ENCODE data around the gene RNF26.

RNF26 gene

DNA sequence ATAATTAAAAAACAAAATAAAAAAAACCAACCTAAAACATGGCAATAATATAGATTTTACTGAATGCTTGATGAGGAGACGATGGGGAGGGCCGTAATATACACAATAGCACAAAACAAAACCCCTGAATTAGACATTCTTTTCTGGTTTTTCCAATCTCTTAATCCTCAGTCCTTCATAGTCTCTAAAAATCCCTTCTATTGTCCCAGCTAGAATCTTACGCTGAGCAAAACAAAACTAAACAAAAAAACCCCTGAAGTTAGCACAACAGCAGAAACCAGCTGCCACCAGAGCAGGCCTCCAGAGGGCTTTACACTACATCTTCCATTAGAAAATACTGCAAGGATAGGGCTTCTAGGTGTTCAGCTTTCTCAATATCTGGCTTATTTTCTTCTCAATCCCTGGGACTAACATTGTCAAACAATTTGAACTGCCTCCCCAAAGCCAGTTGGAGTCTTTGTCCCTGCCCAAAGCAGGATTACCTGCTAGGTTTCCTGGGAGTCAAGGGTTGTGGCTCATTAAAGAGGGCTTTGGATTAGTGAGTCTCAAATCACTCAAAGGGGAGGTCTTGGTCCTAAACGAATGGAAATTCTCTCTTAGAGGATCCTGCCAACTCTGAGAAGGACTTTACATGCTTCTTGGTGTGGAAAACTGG is 2.1 kb upstream of the RNF26 start:
- no peak overlapping the region for H3K4me2 ChIP-seq (ENCODE audit: low read length)
- no peak overlapping the region for H3K27ac ChIP-seq (ENCODE audit: low read length)
- no peak for TF ChIP-seq EZH2phosphoT487 (IDR thresholded peaks at IDR 0.05; ENCODE audit: low read depth)
- TF ChIP-seq, protein P1, sequence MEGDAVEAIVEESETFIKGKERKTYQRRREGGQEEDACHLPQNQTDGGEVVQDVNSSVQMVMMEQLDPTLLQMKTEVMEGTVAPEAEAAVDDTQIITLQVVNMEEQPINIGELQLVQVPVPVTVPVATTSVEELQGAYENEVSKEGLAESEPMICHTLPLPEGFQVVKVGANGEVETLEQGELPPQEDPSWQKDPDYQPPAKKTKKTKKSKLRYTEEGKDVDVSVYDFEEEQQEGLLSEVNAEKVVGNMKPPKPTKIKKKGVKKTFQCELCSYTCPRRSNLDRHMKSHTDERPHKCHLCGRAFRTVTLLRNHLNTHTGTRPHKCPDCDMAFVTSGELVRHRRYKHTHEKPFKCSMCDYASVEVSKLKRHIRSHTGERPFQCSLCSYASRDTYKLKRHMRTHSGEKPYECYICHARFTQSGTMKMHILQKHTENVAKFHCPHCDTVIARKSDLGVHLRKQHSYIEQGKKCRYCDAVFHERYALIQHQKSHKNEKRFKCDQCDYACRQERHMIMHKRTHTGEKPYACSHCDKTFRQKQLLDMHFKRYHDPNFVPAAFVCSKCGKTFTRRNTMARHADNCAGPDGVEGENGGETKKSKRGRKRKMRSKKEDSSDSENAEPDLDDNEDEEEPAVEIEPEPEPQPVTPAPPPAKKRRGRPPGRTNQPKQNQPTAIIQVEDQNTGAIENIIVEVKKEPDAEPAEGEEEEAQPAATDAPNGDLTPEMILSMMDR (IDR thresholded peaks at IDR 0.05; ENCODE audit: low read depth, low read length) = no peak
- H2AFZ ChIP-seq (ENCODE audit: low read depth, low read length) = peak overlapping the region; percentile 36; the same call in 1 of the 2 replicates
- H3K9ac ChIP-seq (ENCODE audit: low read length) = no peak overlapping the region
- no peaks in the 10 kb centered on the region; the same call in 1 of the 2 replicates for H4K20me1 ChIP-seq (ENCODE audit: insufficient read depth, low read length)
- peaks cover 12% of the 10 kb centered on the region for H3K4me1 ChIP-seq (ENCODE audit: low read length)
- peaks cover 28% of the 10 kb centered on the region for H3K79me2 ChIP-seq (ENCODE audit: low read length)
- H3K4me3 ChIP-seq (ENCODE audit: low read length) = no peak overlapping the region
- peaks cover 9% of the 10 kb centered on the region for H3K27me3 ChIP-seq (ENCODE audit: low read depth, low read length)
- peaks cover 9% of the 10 kb centered on the region for H3K36me3 ChIP-seq (replicated peaks; ENCODE audit: low read depth, low read length)
- H3K9me3 ChIP-seq (ENCODE audit: insufficient read depth, low read length) = no peaks in the 10 kb centered on the region

DNA sequence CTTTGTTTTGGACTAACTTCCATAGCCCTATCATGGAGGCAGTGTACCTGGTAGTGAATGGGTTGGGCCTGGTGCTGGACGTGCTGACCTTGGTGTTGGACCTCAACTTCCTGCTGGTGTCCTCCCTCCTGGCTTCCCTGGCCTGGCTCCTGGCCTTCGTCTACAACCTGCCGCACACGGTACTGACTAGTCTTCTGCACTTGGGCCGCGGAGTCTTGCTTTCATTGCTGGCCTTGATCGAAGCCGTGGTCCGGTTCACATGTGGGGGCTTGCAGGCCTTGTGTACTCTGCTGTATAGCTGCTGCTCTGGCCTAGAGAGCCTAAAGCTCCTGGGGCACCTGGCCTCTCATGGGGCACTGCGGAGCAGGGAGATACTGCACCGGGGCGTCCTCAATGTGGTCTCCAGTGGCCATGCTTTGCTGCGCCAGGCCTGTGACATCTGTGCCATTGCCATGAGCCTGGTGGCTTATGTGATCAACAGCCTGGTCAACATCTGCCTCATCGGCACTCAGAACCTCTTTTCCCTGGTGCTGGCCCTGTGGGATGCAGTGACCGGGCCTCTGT is 846 bp downstream of the RNF26 start:
- H3K9ac ChIP-seq (ENCODE audit: low read length) = peak overlapping the region; percentile 85
- peak overlapping the region; percentile 89 for H3K4me3 ChIP-seq (ENCODE audit: low read length)
- peaks cover 9% of the 10 kb centered on the region for H3K36me3 ChIP-seq (replicated peaks; ENCODE audit: low read depth, low read length)
- peak overlapping the region; percentile 99 for H3K4me2 ChIP-seq (ENCODE audit: low read length)
- no peaks in the 10 kb centered on the region for H3K9me3 ChIP-seq (ENCODE audit: insufficient read depth, low read length)
- H3K4me1 ChIP-seq (ENCODE audit: low read length) = peaks cover 18% of the 10 kb centered on the region
- peak overlapping the region; percentile 58 for H3K27ac ChIP-seq (ENCODE audit: low read length)
- no peaks in the 10 kb centered on the region; the same call in 1 of the 2 replicates for H4K20me1 ChIP-seq (ENCODE audit: insufficient read depth, low read length)
- peaks cover 28% of the 10 kb centered on the region for H3K79me2 ChIP-seq (ENCODE audit: low read length)
- H2AFZ ChIP-seq (ENCODE audit: low read depth, low read length) = no peak overlapping the region
- TF ChIP-seq, protein P1 (IDR thresholded peaks at IDR 0.05; ENCODE audit: low read depth, low read length) = no peak
- TF ChIP-seq EZH2phosphoT487 (IDR thresholded peaks at IDR 0.05; ENCODE audit: low read depth) = no peak
- no peaks in the 10 kb centered on the region for H3K27me3 ChIP-seq (ENCODE audit: low read depth, low read length)

DNA sequence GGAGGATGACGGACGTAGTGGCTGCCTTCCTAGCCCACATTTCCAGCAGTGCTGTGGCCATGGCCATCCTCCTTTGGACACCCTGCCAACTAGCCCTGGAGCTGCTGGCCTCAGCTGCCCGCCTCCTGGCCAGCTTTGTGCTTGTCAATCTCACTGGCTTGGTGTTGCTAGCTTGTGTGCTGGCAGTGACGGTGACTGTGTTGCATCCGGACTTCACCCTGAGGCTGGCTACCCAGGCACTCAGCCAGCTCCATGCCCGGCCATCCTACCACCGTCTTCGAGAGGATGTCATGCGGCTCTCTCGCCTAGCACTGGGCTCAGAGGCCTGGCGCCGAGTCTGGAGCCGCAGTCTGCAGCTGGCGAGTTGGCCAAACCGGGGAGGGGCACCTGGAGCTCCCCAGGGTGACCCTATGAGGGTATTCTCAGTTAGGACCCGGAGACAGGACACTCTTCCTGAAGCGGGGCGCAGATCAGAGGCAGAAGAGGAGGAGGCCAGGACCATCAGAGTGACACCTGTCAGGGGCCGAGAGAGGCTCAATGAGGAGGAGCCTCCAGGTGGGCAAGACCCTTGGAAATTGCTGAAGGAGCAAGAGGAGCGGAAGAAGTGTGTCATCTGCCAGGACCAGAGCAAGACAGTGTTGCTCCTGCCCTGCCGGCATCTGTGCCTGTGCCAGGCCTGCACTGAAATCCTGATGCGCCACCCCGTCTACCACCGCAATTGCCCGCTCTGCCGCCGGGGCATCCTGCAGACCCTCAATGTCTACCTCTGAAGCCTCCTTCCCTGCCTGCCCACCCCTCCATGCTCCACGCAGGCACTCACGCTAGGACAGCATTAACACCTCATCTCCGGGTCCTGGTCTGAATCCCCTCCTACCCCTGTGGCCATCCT is 1.6 kb downstream of the RNF26 start:
- Histone ChIP-seq H3K4me2 (ENCODE audit: low read length) (peak overlapping the region; percentile 99), H3K9me3 (ENCODE audit: insufficient read depth, low read length) (no peaks in the 10 kb centered on the region), H3K79me2 (ENCODE audit: low read length) (peaks cover 28% of the 10 kb centered on the region), H3K27ac (ENCODE audit: low read length) (no peak overlapping the region), H4K20me1 (ENCODE audit: insufficient read depth, low read length) (no peaks in the 10 kb centered on the region; the same call in 1 of the 2 replicates), H3K27me3 (ENCODE audit: low read depth, low read length) (no peaks in the 10 kb centered on the region), H3K9ac (ENCODE audit: low read length) (no peak overlapping the region), H2AFZ (ENCODE audit: low read depth, low read length) (no peak overlapping the region), H3K36me3 (replicated peaks; ENCODE audit: low read depth, low read length) (peaks cover 9% of the 10 kb centered on the region), H3K4me1 (ENCODE audit: low read length) (peaks cover 18% of the 10 kb centered on the region), H3K4me3 (ENCODE audit: low read length) (peak overlapping the region; percentile 89)
- no peak for TF ChIP-seq EZH2phosphoT487 (IDR thresholded peaks at IDR 0.05; ENCODE audit: low read depth)
- TF ChIP-seq, protein P1 (IDR thresholded peaks at IDR 0.05; ENCODE audit: low read depth, low read length) = no peak
